CD4-positive, alpha-beta memory T cell (primary cell): ENCODE results near the gene ISLR. TPM values are rescaled to one million over a fixed set of nuclear protein-coding genes. Genes with fewer than 3 reads are reported as not detected.
A peak's percentile ranks its signal among the peaks of the same experiment; 100 is the strongest.

Experiments used
- CTCF ChIA-PET: fragments of 350-600 bp; sonication (Branson Sonifier 250); formaldehyde crosslinking; loops from one replicate; lab custom pipeline; 2021; ENCODE audit warnings: inconsistent platforms; ENCODE audit not compliant: partially characterized antibody; lab: Charles Lee
- POLR2A ChIA-PET: fragments of 350-600 bp; sonication (Branson Sonifier 250); formaldehyde crosslinking; loops from one replicate; lab custom pipeline; 2021; ENCODE audit not compliant: partially characterized antibody; lab: Charles Lee
- DNase-seq, 5 donors: peaks; one replicate each; pipeline versions ENCODE4 v3.0.0 to v3.0.0-alpha.2; 2020 to 2022; ENCODE audit warnings: mixed read lengths in 1 of 5
- H3K27ac ChIP-seq: one replicate; pipeline ENCODE4 v1.7.0; 2013; ENCODE audit warnings: low read depth, low read length
- H3K27me3 ChIP-seq: 2 replicates; pipeline ENCODE4 v1.7.0; 2013; ENCODE audit warnings: mild to moderate bottlenecking, low read length, moderate library complexity; ENCODE audit not compliant: insufficient read depth
- H3K36me3 ChIP-seq: 2 replicates; pipeline ENCODE4 v1.7.0; 2013; ENCODE audit warnings: mild to moderate bottlenecking, low read length, moderate library complexity; ENCODE audit not compliant: insufficient read depth
- H3K4me1 ChIP-seq: 2 replicates; pipeline ENCODE4 v1.7.0; 2013; ENCODE audit warnings: mild to moderate bottlenecking, low read length, moderate library complexity; ENCODE audit not compliant: insufficient read depth
- H3K4me3 ChIP-seq, 2 donors: one replicate each; pipeline ENCODE4 v1.7.0; 2013; ENCODE audit warnings: low read length in 2 of 2, mild to moderate bottlenecking in 1 of 2
- H3K9me3 ChIP-seq, 2 donors: one replicate each; pipeline ENCODE4 v1.7.0; 2013; ENCODE audit warnings: low read length in 2 of 2, control low read depth in 1 of 2; ENCODE audit not compliant: control insufficient read depth in 1 of 2
- H3K27ac Mint-ChIP-seq, 7 donors: one replicate each; pipeline ENCODE4 v1.8.0; 2020 to 2021; ENCODE audit warnings: mixed read lengths in 7 of 7, mild to moderate bottlenecking in 6 of 7, inconsistent platforms in 3 of 7, moderate library complexity in 3 of 7
- H3K27me3 Mint-ChIP-seq, 2 donors: one replicate each; pipeline ENCODE4 v1.8.0; 2020 to 2021; ENCODE audit warnings: mixed read lengths in 2 of 2
- H3K36me3 Mint-ChIP-seq, 2 donors: one replicate each; pipeline ENCODE4 v1.8.0; 2020 to 2021; ENCODE audit warnings: mixed read lengths in 2 of 2, inconsistent platforms in 1 of 2, mild to moderate bottlenecking in 1 of 2
- H3K4me1 Mint-ChIP-seq, 4 donors: one replicate each; pipeline ENCODE4 v1.8.0; 2020 to 2021; ENCODE audit warnings: mixed read lengths in 4 of 4, mild to moderate bottlenecking in 1 of 4
- H3K4me3 Mint-ChIP-seq, 8 donors: one replicate each; pipeline ENCODE4 v1.8.0; 2020 to 2021; ENCODE audit warnings: mixed read lengths in 8 of 8, mild to moderate bottlenecking in 7 of 8, moderate library complexity in 6 of 8, inconsistent platforms in 3 of 8
- H3K9me3 Mint-ChIP-seq, 8 donors: one replicate each; pipeline ENCODE4 v1.8.0; 2020 to 2021; ENCODE audit warnings: mixed read lengths in 8 of 8, mild to moderate bottlenecking in 5 of 8, inconsistent platforms in 3 of 8, moderate library complexity in 1 of 8
- intact Hi-C: fragments of 100-400 bp; cut with micrococcal nuclease; formaldehyde crosslinking; loops from one replicate; pipeline ENCODE4 v1.15.1; 2023
- polyA plus RNA-seq, 2 donors: library from polyadenylated mRNA; unstranded; fragments of 300-500 nt; fragmentation: Illumina TruSeq; gene quantifications; one replicate each; pipeline ENCODE4 v1.2.3, GENCODE V29; 2021
- total RNA-seq, 2 experiments: library from RNA; stranded (reverse); gene quantifications; one replicate each; pipeline ENCODE4 v1.2.3, GENCODE V29; 2021

Gene ISLR
- total and polyA plus RNA-seq, 4 experiments from 2014 or later: not detected

DNA sequence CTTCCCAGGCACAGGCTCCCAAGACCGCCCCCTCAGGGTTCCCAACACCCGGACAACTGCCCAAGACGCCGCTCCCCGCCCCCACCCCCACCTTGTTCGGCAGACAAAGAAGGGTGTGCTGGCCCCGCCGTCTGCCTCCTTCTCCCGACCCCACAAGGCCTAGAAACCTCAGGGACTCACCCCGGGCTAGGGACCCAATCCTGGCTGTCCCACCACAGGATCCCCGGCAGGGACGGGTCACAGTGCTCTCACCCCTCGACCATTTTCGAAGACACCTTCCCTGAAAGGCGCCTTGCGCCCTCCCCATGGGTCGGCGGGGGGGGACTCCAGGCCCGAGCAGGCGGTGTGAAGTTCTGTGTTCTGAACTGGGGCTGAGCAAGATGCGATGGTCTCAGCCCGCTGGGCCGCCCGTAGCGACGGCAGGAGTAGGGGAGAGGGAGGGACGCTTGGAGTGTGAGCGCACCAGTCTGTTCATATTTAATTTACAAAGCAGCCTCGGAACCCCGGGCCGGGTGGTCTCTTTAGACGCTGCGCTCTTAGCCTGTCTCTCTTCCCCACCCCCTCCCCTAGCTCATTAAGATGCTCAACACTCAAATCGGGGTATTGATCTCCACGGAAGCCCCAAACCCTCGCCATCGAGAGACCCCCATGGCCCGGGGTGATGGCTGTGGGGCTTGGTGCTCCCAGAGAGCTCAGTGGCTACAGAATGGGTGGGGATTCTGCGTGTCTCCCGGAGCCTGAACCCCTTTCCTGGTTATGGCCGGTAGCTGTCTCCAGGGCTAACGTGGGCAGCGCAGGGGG is 44.5 kb upstream of the ISLR start:
- Histone ChIP-seq H3K27me3 (peaks cover 43% of the 10 kb centered on the region), H3K9me3 (no peaks in the 10 kb centered on the region), H3K36me3 (no peaks in the 10 kb centered on the region), H3K4me1 (peaks cover 25% of the 10 kb centered on the region), H3K27ac (no peak overlapping the region), H3K4me3 (no peak overlapping the region)
- ChIA-PET CTCF (interaction anchor here (0.8 to 2.0 kb wide), 4 partner anchors 10 to 194 kb away, joined by 3 to 12 read pairs (median 6); no protein-coding TSS in a partner anchor), POLR2A (no interaction called here)
- H3K4me3 Mint-ChIP-seq: peak overlapping the region in 3 of 8 donors; percentile 43 to 62 (median 49)
- DNase-seq: no peak
- intact Hi-C loops: loop anchor here (5.0 kb wide), 1 partner anchor 173 kb away; no protein-coding TSS in a partner anchor
- peak overlapping the region in 1 of 7 donors; percentile 27 for H3K27ac Mint-ChIP-seq
- H3K36me3 Mint-ChIP-seq: no peaks in the 10 kb centered on the region
- peaks cover 2 to 29% (median 16%) of the 10 kb centered on the region in 4 donors for H3K4me1 Mint-ChIP-seq
- no peaks in the 10 kb centered on the region for H3K9me3 Mint-ChIP-seq
- H3K27me3 Mint-ChIP-seq: peaks cover 46 to 64% of the 10 kb centered on the region in 2 donors

DNA sequence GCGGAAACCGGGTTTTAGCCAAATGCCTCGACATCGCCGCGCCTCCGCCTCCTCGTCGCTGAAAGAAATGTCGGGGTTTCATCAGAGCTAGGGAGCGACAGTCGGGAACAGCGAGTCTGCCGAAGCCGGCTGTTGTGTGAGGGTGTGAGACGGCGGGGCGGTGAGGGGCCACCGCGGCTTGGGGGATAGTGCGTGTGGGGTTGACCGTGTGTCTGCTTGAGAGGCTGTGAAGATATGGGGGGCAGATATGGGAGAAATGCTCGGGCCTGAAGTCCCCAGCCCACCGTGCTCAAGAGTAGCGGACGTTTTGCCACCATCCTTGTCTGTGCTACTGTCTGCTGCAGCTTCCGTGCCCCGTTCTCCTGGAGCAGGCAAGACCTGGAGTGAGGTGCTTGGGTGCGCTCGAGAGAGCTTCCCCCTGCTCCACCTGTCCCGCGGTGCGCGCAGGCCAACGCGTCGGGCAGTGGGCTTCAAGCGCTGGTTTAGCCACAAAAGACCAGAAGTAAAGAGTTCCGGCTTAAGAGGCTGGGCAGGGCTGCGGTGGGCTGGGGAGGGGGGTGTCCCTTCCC is 43.8 kb upstream of the ISLR start:
- no peak overlapping the region for H3K27ac ChIP-seq
- peaks cover 2 to 33% (median 17%) of the 10 kb centered on the region in 4 donors for H3K4me1 Mint-ChIP-seq

DNA sequence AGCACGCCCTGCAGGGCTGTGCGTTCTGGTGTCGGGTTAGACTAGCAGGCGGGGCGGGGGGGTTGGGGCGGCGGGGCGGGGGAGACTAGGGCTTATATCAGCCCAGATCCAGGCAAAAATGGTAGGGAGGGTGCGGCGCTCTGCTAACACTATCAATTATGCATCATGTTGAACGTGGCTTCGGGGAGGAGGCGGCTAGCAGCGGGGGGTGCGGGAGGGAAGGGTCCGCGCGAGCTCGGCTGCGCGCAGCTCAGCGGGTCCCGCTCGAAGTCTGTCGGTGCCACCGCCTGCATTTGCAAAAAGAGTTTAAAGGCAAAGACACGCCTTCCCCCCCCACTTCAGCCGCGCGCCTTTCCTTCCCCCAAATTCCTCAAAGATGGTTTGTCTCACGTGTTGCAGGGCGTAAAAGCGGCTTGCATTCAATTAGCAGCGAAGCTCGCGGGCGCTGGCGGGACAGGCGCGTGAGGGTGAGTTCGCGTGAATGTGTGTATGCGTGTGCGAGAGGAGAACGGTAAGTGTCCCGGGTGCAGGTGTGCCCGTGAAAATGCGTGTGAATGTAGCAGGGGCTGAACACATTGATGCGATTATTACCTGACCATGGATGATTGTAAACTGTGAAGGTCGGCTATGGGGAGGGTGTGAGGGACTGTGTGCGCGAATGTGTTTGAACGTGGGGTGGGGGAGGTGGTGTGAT is 43.2 kb upstream of the ISLR start, which contains the start of gene ISLR2:
TSS of gene ISLR2 (plus strand) at position 432 of the 694 bp plus-strand sequence. CDS start 2,169 bp downstream, outside the sequence.
- H3K36me3 Mint-ChIP-seq: no peaks in the 10 kb centered on the region

More for the DNA sequence above, 43.8 kb upstream of the ISLR start:
- peak overlapping the region in 4 of 8 donors; percentile 15 to 49 (median 33) for H3K4me3 Mint-ChIP-seq
- ChIA-PET POLR2A (no interaction called here), CTCF (no interaction called here)
- intact Hi-C loops: loop anchor here (5.0 kb wide), 1 partner anchor 173 kb away; no protein-coding TSS in a partner anchor
- peaks cover 46 to 61% of the 10 kb centered on the region in 2 donors for H3K27me3 Mint-ChIP-seq
- Histone ChIP-seq H3K27me3 (peaks cover 43% of the 10 kb centered on the region), H3K4me1 (peaks cover 25% of the 10 kb centered on the region), H3K4me3 (no peak overlapping the region), H3K36me3 (no peaks in the 10 kb centered on the region), H3K9me3 (no peaks in the 10 kb centered on the region)
- no peak for DNase-seq
- peak overlapping the region in 1 of 7 donors; percentile 27 for H3K27ac Mint-ChIP-seq
- no peaks in the 10 kb centered on the region for H3K36me3 Mint-ChIP-seq
- no peaks in the 10 kb centered on the region for H3K9me3 Mint-ChIP-seq

DNA sequence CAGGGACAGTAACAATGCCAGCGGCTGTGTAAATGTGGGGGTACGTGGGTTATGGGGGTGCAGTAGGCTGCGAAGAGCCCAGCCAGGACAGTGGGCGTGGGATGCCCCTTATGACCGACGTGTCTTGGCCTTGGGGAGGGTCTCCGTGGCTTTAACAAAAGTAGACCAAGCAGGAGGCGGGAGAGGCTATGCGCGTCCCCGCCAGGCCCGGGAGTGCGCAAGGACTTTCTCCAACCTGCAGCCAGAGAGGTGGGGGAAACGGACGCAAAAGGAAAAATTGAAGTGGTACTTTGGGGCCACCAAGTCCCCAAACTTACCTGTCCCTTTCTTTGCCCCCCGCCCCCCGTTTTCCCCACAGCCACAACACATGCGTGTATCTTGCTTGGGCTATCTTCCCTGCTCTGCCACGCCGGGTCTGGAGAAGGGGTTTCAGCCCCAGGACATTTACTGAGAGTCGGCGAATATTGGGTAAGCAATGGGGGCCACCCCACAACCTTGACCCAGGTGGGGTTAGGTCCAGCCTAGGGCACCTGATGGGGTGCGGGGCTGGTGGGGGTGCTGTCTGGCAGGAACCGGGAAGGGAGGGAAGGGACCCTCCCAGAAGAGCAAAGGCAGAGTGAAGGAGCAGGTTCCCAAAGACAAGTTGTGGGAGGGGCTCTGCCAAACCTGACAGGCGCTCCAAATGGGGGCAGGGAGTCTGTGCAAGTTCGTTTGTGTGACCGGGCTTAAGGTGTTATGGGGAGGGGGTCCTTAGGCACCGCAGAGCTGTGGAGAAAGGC is 42.5 kb upstream of the ISLR start:
- Mint-ChIP-seq H3K9me3 (no peaks in the 10 kb centered on the region), H3K27ac (no peak overlapping the region), H3K36me3 (no peaks in the 10 kb centered on the region), H3K27me3 (peaks cover 46 to 61% of the 10 kb centered on the region in 2 donors), H3K4me3 (peak overlapping the region in 3 of 8 donors; percentile 32 to 59 (median 54)), H3K4me1 (peaks cover 6 to 42% (median 24%) of the 10 kb centered on the region in 4 donors)
- Histone ChIP-seq H3K4me3 (no peak overlapping the region), H3K4me1 (peaks cover 31% of the 10 kb centered on the region), H3K9me3 (no peaks in the 10 kb centered on the region), H3K27ac (no peak overlapping the region), H3K36me3 (no peaks in the 10 kb centered on the region), H3K27me3 (peaks cover 43% of the 10 kb centered on the region)
- no peak for DNase-seq
- ChIA-PET POLR2A (no interaction called here), CTCF (no interaction called here)
- intact Hi-C loops: no loop called here

More for the DNA sequence above, 43.2 kb upstream of the ISLR start, which contains the start of gene ISLR2:
- no peak for DNase-seq
- ChIA-PET POLR2A (no interaction called here), CTCF (no interaction called here)
- peaks cover 6 to 39% (median 22%) of the 10 kb centered on the region in 4 donors for H3K4me1 Mint-ChIP-seq
- H3K36me3 ChIP-seq: no peaks in the 10 kb centered on the region
- H3K4me3 Mint-ChIP-seq: peak within 1 kb of the TSS in 6 of 8 donors; percentile 15 to 59 (median 33)
- H3K9me3 ChIP-seq: no peaks in the 10 kb centered on the region
- H3K27ac Mint-ChIP-seq: peak within 1 kb of the TSS in 1 of 7 donors; percentile 27
- H3K4me3 ChIP-seq: no peak within 1 kb of the TSS
- H3K27me3 ChIP-seq: peaks cover 43% of the 10 kb centered on the region
- H3K27me3 Mint-ChIP-seq: peaks cover 47 to 62% of the 10 kb centered on the region in 2 donors
- no peaks in the 10 kb centered on the region for H3K9me3 Mint-ChIP-seq
- intact Hi-C loops: no loop called here
- H3K4me1 ChIP-seq: peaks cover 25% of the 10 kb centered on the region
- H3K27ac ChIP-seq: no peak within 1 kb of the TSS

DNA sequence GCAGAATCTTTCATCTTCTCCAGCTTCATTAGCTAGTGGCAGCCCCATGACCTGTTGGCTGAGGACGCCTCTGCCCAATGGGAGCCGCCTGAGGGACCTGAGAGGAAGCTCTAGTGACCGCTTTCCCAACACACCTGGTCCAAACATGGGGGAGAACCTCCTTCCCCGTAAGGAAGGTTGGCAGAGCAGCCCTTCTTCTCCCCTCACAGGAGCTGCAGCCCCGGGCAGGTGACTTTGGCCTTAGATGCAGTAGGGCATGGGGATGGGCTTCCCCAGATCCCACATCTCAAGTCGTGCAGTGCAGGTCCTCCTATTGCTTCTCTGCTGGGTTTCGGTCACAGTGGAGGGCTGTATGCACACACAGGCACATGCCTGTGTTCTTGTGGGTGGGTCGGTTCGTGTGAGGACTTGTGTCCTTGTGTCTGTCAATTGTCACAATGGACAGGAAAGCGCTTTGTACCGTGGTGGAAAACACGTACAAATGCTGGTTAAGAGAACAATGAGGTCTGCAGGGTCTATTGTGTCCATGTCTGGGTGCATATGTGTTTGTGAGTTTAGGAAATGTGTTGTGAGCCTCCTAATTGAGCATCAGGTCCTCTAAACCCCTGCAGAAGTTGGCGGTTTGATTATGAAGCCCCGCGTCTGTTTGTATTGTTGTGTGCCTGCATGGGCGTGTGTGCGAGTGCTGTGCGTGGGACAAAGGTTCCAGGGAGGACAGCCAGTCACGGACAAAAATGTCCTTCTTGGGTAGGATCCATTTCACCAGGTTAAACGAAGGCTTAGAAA is 41.7 kb upstream of the ISLR start:
- Histone ChIP-seq H3K9me3 (no peaks in the 10 kb centered on the region), H3K27me3 (peaks cover 46% of the 10 kb centered on the region), H3K4me1 (peaks cover 35% of the 10 kb centered on the region), H3K27ac (no peak overlapping the region), H3K4me3 (no peak overlapping the region), H3K36me3 (no peaks in the 10 kb centered on the region)
- Mint-ChIP-seq H3K9me3 (no peaks in the 10 kb centered on the region), H3K4me3 (peak overlapping the region in 1 of 8 donors; percentile 38), H3K27me3 (peaks cover 46 to 63% of the 10 kb centered on the region in 2 donors), H3K4me1 (peaks cover 8 to 48% (median 28%) of the 10 kb centered on the region in 4 donors), H3K36me3 (no peaks in the 10 kb centered on the region), H3K27ac (peak overlapping the region in 2 of 7 donors; percentile 48 to 50)
- ChIA-PET CTCF (no interaction called here), POLR2A (no interaction called here)
- intact Hi-C loops: no loop called here
- DNase-seq: no peak
